Stimulated activated CD4-positive, alpha-beta T cell treated with anti-CD3 and anti-CD28 coated beads, Interleukin-4, amount 100 ng/mL, for 4 hours (primary cell): ENCODE data around the gene ORAI3.

ENCODE experiments used
- DNase-seq, 2 experiments: peaks; one replicate each; pipeline ENCODE4 v3.0.0-alpha.2; 2020

The ORAI3 gene

GRCh38 chr16:30948667-30949649 lies at the start of gene ORAI3:
TSS of gene ORAI3 (plus strand) at chr16:30949068. CDS start at chr16:30949290, 222 bp downstream.
- no peak for DNase-seq

- DNase-seq: no peak
These were observed 49.1 kb upstream of the ORAI3 start for GRCh38 chr16:30899794-30900193.

GRCh38 chr16:30900588-30900987 lies 48.3 kb upstream of the ORAI3 start:
- DNase-seq: no peak

- DNase-seq: no peak
These were observed 47.5 kb upstream of the ORAI3 start for GRCh38 chr16:30901201-30902028.

- peak; percentile 28 to 60 for DNase-seq
These were observed 46.6 kb upstream of the ORAI3 start for GRCh38 chr16:30902029-30902972.

GRCh38 chr16:30903002-30903401 lies 45.9 kb upstream of the ORAI3 start:
- DNase-seq: no peak

GRCh38 chr16:30903596-30903995 lies 45.3 kb upstream of the ORAI3 start:
- DNase-seq: no peak

- no peak for DNase-seq
These were observed 44.6 kb upstream of the ORAI3 start for GRCh38 chr16:30904114-30904780.

GRCh38 chr16:30907064-30907463 lies 41.8 kb upstream of the ORAI3 start:
- no peak for DNase-seq

- no peak for DNase-seq
These were observed 38.3 kb upstream of the ORAI3 start for GRCh38 chr16:30910427-30911029.

GRCh38 chr16:30912794-30913412 lies 36.0 kb upstream of the ORAI3 start:
- DNase-seq: no peak

GRCh38 chr16:30914830-30915229 lies 34.0 kb upstream of the ORAI3 start:
- DNase-seq: no peak

GRCh38 chr16:30918614-30919013 lies 30.3 kb upstream of the ORAI3 start:
- no peak for DNase-seq

GRCh38 chr16:30920891-30921290 lies 28.0 kb upstream of the ORAI3 start:
- DNase-seq: no peak

- no peak for DNase-seq
These were observed 27.5 kb upstream of the ORAI3 start for GRCh38 chr16:30921459-30921747.

- DNase-seq: peak; percentile 82 to 85
These were observed 27.0 kb upstream of the ORAI3 start for GRCh38 chr16:30921748-30922419.

GRCh38 chr16:30922420-30922959 lies 26.4 kb upstream of the ORAI3 start:
- DNase-seq: peak; percentile 97 to 100

- DNase-seq: peak; percentile 93 to 97
These were observed 25.8 kb upstream of the ORAI3 start for GRCh38 chr16:30922960-30923535.

- peak in 1 of 2 experiments; percentile 35 for DNase-seq
These were observed 25.3 kb upstream of the ORAI3 start, which contains the start of gene FBXL19 for GRCh38 chr16:30923554-30924075. TSS of gene FBXL19 (plus strand) at chr16:30923572. CDS start at chr16:30925755, 2,183 bp downstream.
